Endometrium (tissue), 2 donors: Measurements from ENCODE around the gene TAS2R16.
"Not testable (repeated sequence)": the region's sequence is repeated elsewhere in the genome, so short reads cannot be mapped to it uniquely, and the experiment has no call there.

ENCODE experiments used
- FAIRE-seq: peaks from 2 replicates; lab custom pipeline; 2012; peaks lifted over from hg19 to GRCh38; lab: Jason Lieb, UNC
- donor health status: control.
- donor health status: control.

The TAS2R16 gene

DNA sequence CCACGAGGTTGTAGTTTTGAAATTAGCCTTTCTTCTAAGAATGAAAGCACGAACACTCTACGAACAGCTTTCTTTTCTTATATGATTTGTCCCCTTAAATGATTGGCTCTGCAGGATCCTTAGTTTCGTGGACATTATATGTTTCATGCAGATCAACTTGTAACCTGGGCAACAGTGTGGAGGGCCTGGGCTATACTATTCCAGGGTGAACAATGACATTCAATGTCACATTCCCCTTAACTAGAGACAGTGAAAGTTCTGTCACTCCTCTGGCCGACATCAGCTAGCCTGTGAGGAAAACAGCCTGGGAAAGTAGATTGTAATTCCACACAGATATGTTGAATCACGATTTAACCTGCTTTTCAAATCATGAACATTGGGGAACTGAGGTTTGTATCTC is 23.4 kb downstream of the TAS2R16 start:
- no peak for FAIRE-seq

DNA sequence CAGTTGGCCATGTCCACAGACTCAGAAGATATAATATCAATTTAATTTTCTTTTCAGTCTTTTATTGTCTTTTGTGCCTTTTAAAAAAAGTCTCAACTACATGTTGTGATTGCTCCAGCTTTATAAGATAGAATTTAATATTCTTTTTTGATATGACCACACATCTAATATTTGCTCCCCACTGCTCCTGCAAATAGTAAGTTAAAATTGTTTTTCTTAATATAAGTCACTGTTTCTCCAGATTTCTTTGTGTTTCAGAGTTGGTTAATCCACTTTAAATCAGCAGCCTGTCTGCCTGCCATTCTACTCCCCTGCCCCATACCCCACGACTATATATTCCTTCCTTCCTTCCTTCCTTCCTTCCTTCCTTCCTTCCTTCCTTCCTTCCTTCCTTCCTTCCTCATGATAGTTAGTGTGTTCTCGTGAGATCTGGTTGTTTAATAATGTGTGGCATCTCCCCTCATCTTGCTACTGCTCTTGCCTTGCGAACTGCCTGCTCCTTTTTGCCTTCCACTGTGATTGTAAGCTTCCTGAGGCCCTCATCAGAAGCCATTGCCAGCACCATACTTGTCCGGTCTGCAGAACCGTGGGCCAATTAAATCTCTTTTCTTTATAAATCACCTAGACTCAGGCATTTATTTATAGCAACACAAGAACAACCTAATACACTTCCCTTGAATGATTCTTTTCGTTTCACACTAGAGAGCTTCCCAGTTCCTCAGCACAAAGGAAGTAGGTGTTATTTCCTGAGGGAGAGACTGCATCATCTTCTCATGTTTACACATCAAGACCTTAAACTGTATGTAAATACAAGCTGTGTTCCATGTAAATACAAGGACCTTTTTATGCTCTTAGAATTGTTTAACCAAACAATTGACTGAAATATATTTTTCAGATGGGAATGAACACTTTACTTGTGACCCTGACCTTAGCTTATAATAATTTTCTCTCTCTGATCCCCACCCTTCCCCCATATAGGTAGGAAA is 24.5 kb downstream of the TAS2R16 start:
- no peak for FAIRE-seq

GRCh38 chr7:122968389-122968788 is 27.1 kb downstream of the TAS2R16 start:
- FAIRE-seq = no peak

- no peak for FAIRE-seq
Observed at GRCh38 chr7:122965306-122965705, 30.2 kb downstream of the TAS2R16 start.

GRCh38 chr7:122953678-122954077 is 41.8 kb downstream of the TAS2R16 start:
- FAIRE-seq = not testable (repeated sequence)

DNA sequence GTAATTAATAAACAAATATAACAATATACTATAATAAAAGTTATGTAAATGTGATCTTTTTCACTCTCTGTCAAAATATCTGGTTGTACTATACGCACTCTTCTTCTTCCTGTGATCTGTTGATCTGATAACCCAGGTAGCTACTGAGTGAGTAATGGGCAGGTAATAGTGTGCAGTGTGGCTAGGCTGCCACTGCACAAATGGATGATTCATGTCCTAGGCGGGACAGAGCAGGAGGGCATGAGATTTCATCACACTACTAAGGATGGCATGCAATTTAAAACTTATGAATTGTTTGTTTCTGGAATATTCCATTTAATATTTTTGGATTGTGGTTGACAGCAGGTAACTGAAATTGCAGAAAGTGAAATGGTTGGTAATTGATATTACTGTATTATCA is 44.5 kb downstream of the TAS2R16 start:
- no peak for FAIRE-seq

- no peak for FAIRE-seq
Observed at GRCh38 chr7:122949186-122949585, 46.3 kb downstream of the TAS2R16 start.
